KMS-11 (cell line): ENCODE data around the gene NXT1.

ENCODE experiments used
- H2AFZ ChIP-seq: fragments of 200-600 bp; sonication (generic); 2 replicates; pipeline ENCODE4 v1.6.1; 2016; ENCODE audit warnings: antibody characterized with exemption, mixed run types, low read depth
- H3K27ac ChIP-seq: fragments of 200-600 bp; sonication (generic); 2 replicates; pipeline ENCODE4 v1.6.1; 2016; ENCODE audit warnings: mild to moderate bottlenecking, mixed run types
- H3K27me3 ChIP-seq: fragments of 200-600 bp; sonication (generic); 2 replicates; pipeline ENCODE4 v1.6.1; 2017; ENCODE audit warnings: mild to moderate bottlenecking, low read depth, mixed run types, moderate library complexity; ENCODE audit not compliant: insufficient read depth
- H3K36me3 ChIP-seq: fragments of 200-600 bp; sonication (generic); 2 replicates; pipeline ENCODE4 v1.6.1; 2017; ENCODE audit warnings: mild to moderate bottlenecking, mixed run types; ENCODE audit not compliant: insufficient read depth
- H3K4me1 ChIP-seq: fragments of 200-600 bp; sonication (generic); 2 replicates; pipeline ENCODE4 v1.6.1; 2016; ENCODE audit warnings: mild to moderate bottlenecking, low read depth, mixed run types; ENCODE audit not compliant: poor library complexity, severe bottlenecking
- H3K4me2 ChIP-seq: fragments of 200-600 bp; sonication (generic); 2 replicates; pipeline ENCODE4 v1.7.0; 2016; ENCODE audit warnings: mild to moderate bottlenecking, mixed run types
- H3K4me3 ChIP-seq: fragments of 200-600 bp; sonication (generic); IDR thresholded peaks from 2 replicates; pipeline ENCODE4 v1.6.1; 2017; ENCODE audit warnings: low read depth, low read length, mixed read lengths; ENCODE audit not compliant: insufficient read depth
- H3K79me2 ChIP-seq: fragments of 200-600 bp; sonication (generic); 2 replicates; pipeline ENCODE4 v1.6.1; 2016; ENCODE audit warnings: low read depth, mixed run types; ENCODE audit not compliant: insufficient read depth
- H3K9ac ChIP-seq: fragments of 200-600 bp; sonication (generic); 2 replicates; pipeline ENCODE4 v1.6.1; 2016; ENCODE audit warnings: mild to moderate bottlenecking, mixed run types
- H4K20me1 ChIP-seq: fragments of 200-600 bp; sonication (generic); 2 replicates; pipeline ENCODE4 v1.6.1; 2016; ENCODE audit warnings: mild to moderate bottlenecking, mixed run types; ENCODE audit not compliant: insufficient read depth
- CTCF ChIP-seq: fragments of 200-600 bp; sonication (generic); conservative IDR thresholded peaks from 2 replicates; pipeline ENCODE4 v1.6.1; 2017; ENCODE audit warnings: low read depth, mild to moderate bottlenecking, antibody characterized with exemption, low read length, moderate library complexity, mixed read lengths

Gene NXT1

GRCh38 chr20:23370274-23370673, 19.7 kb downstream of the NXT1 start:
- no peak overlapping the region for H3K4me3 ChIP-seq
- H3K36me3 ChIP-seq: no peaks in the 10 kb centered on the region
- H3K9ac ChIP-seq: no peak overlapping the region
- H3K4me1 ChIP-seq: peaks cover 23% of the 10 kb centered on the region
- H3K27ac ChIP-seq: no peak overlapping the region
- H3K79me2 ChIP-seq: peaks cover 11% of the 10 kb centered on the region; the same call in 1 of the 2 replicates
- no peaks in the 10 kb centered on the region for H4K20me1 ChIP-seq
- H2AFZ ChIP-seq: no peak overlapping the region
- TF ChIP-seq CTCF: no peak
- H3K4me2 ChIP-seq: no peak overlapping the region
- no peaks in the 10 kb centered on the region for H3K27me3 ChIP-seq

GRCh38 chr20:23370873-23371272, 20.3 kb downstream of the NXT1 start:
- peaks cover 21% of the 10 kb centered on the region for H3K4me1 ChIP-seq
- H3K9ac ChIP-seq: no peak overlapping the region
- H4K20me1 ChIP-seq: no peaks in the 10 kb centered on the region
- TF ChIP-seq CTCF: no peak
- no peak overlapping the region for H3K27ac ChIP-seq
- peaks cover 11% of the 10 kb centered on the region; the same call in 1 of the 2 replicates for H3K79me2 ChIP-seq
- H3K27me3 ChIP-seq: no peaks in the 10 kb centered on the region
- H3K36me3 ChIP-seq: no peaks in the 10 kb centered on the region
- no peak overlapping the region for H2AFZ ChIP-seq
- no peak overlapping the region for H3K4me2 ChIP-seq
- H3K4me3 ChIP-seq: no peak overlapping the region

- Histone ChIP-seq H3K79me2 (peaks cover 6% of the 10 kb centered on the region; the same call in 1 of the 2 replicates), H3K4me1 (peaks cover 14% of the 10 kb centered on the region), H3K4me3 (no peak overlapping the region), H3K9ac (no peak overlapping the region), H4K20me1 (no peaks in the 10 kb centered on the region), H3K4me2 (no peak overlapping the region), H2AFZ (no peak overlapping the region), H3K27ac (no peak overlapping the region), H3K36me3 (no peaks in the 10 kb centered on the region), H3K27me3 (no peaks in the 10 kb centered on the region)
- TF ChIP-seq CTCF: no peak
Measured at GRCh38 chr20:23371496-23371895, 20.9 kb downstream of the NXT1 start.

- Histone ChIP-seq H3K4me2 (no peak overlapping the region), H3K4me3 (no peak overlapping the region), H3K36me3 (no peaks in the 10 kb centered on the region)
Measured at GRCh38 chr20:23374441-23374840, 23.9 kb downstream of the NXT1 start.

More at GRCh38 chr20:23374441-23374840, 23.9 kb downstream of the NXT1 start:
- H2AFZ ChIP-seq: no peak overlapping the region
- no peaks in the 10 kb centered on the region for H3K27me3 ChIP-seq
- H3K27ac ChIP-seq: no peak overlapping the region
- H3K4me1 ChIP-seq: no peaks in the 10 kb centered on the region
- no peak for TF ChIP-seq CTCF
- no peak overlapping the region for H3K9ac ChIP-seq
- H4K20me1 ChIP-seq: no peaks in the 10 kb centered on the region
- no peaks in the 10 kb centered on the region for H3K79me2 ChIP-seq
